Thymus (tissue), 11 donors: ENCODE measurements around the gene JTB. TPM values are rescaled to one million over a fixed set of nuclear protein-coding genes. Genes with fewer than 3 reads are reported as not detected.

Experiments used
- DNase-seq, 9 donors: peaks; one replicate each; pipeline ENCODE4 v3.0.0-alpha.2; 2013; ENCODE audit warnings: low spot score in 9 of 9, low read depth in 6 of 9, missing footprints in 1 of 9
- H3K27ac ChIP-seq, 2 donors: one replicate each; pipeline ENCODE4 v1.5.1; 2013; ENCODE audit warnings: control low read depth in 1 of 2, low read depth in 1 of 2, low read length in 1 of 2, mild to moderate bottlenecking in 1 of 2, moderate library complexity in 1 of 2
- H3K27me3 ChIP-seq, 2 donors: one replicate each; pipeline ENCODE4 v1.5.1; 2013; ENCODE audit warnings: low read length in 1 of 2; ENCODE audit not compliant: control insufficient read depth in 2 of 2, insufficient read depth in 1 of 2
- H3K36me3 ChIP-seq, 2 donors: one replicate each; pipeline ENCODE4 v1.5.1; 2013; ENCODE audit warnings: low read length in 1 of 2, mild to moderate bottlenecking in 1 of 2, moderate library complexity in 1 of 2; ENCODE audit not compliant: control insufficient read depth in 2 of 2, insufficient read depth in 2 of 2
- H3K4me1 ChIP-seq, 2 donors: one replicate each; pipeline ENCODE4 v1.5.1; 2013; ENCODE audit warnings: low read length in 2 of 2; ENCODE audit not compliant: control insufficient read depth in 2 of 2, insufficient read depth in 2 of 2
- H3K4me3 ChIP-seq, 2 donors: one replicate each; pipeline ENCODE4 v1.5.1; 2013; ENCODE audit warnings: low read length in 2 of 2, control low read depth in 1 of 2, mild to moderate bottlenecking in 1 of 2
- H3K9me3 ChIP-seq, 2 donors: one replicate each; pipeline ENCODE4 v1.5.1; 2013; ENCODE audit warnings: low read length in 1 of 2, mild to moderate bottlenecking in 1 of 2; ENCODE audit not compliant: control insufficient read depth in 2 of 2, insufficient read depth in 1 of 2
- WGBS: extraction: QIAGEN DNeasy Blood & Tissue Kit; methylation state at CpG from one replicate; pipeline ENCODE4 v1.1.7; 2013; 5-methylcytosine and 5-hydroxymethylcytosine counted together
- polyA plus RNA-seq: library from polyadenylated mRNA; stranded (reverse); fragments of 200-250 nt; gene quantifications from one replicate; pipeline ENCODE4 v1.2.3, GENCODE V29; 2013
- total RNA-seq: library from RNA; stranded (reverse); fragments of 120-200 nt; gene quantifications from one replicate; pipeline ENCODE4 v1.2.4, GENCODE V29; 2013
- donor health status: healthy.

Gene JTB
- total and polyA plus RNA-seq, 2 donors = 134 to 180 TPM

GRCh38 chr1:153941826-153942725 lies 35.4 kb downstream of the JTB start:
- DNase-seq = no peak
- Histone ChIP-seq H3K9me3 (no peaks in the 10 kb centered on the region), H3K27ac (no peak overlapping the region), H3K4me1 (peaks cover 11 to 24% of the 10 kb centered on the region in 2 donors), H3K4me3 (no peak overlapping the region), H3K36me3 (peaks cover 50 to 62% of the 10 kb centered on the region in 2 donors), H3K27me3 (no peaks in the 10 kb centered on the region)
- WGBS = 96% methylated on average over 34 of the region's 34 CpGs

- Histone ChIP-seq H3K4me3 (no peak overlapping the region), H3K9me3 (no peaks in the 10 kb centered on the region), H3K27ac (no peak overlapping the region), H3K36me3 (peaks cover 63 to 76% of the 10 kb centered on the region in 2 donors), H3K27me3 (no peaks in the 10 kb centered on the region), H3K4me1 (peaks cover 11 to 19% of the 10 kb centered on the region in 2 donors)
- WGBS = over 99% methylated on average over 8 of the region's 8 CpGs
- no peak for DNase-seq
These were observed 36.7 kb downstream of the JTB start for GRCh38 chr1:153940756-153941155.

DNA sequence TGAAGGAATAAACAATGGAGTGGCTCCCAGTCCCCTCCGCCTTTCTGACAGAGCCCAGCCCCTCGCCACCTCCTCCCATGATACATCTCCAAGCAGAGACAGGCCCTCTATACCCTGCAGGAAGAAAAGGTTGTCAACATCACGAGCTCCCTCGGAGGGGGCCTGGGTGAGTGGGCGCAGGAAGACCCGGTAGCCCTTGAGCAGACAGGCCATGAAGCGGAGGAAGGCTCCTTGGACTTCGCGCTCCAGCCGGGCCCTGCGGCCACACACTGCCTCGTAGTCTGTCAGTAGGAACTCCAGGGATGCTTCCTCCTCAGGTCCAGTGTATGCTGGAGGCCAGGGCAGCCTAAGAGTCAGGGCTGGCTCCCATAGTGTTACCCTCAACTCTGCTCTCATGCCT lies 38.0 kb downstream of the JTB start:
- Histone ChIP-seq H3K4me1 (peaks cover 5 to 8% of the 10 kb centered on the region in 2 donors), H3K27ac (no peak overlapping the region), H3K27me3 (no peaks in the 10 kb centered on the region), H3K9me3 (no peaks in the 10 kb centered on the region), H3K4me3 (no peak overlapping the region), H3K36me3 (peaks cover 73 to 86% of the 10 kb centered on the region in 2 donors)
- 99% methylated on average over 12 of the region's 12 CpGs for WGBS
- DNase-seq = no peak

DNA sequence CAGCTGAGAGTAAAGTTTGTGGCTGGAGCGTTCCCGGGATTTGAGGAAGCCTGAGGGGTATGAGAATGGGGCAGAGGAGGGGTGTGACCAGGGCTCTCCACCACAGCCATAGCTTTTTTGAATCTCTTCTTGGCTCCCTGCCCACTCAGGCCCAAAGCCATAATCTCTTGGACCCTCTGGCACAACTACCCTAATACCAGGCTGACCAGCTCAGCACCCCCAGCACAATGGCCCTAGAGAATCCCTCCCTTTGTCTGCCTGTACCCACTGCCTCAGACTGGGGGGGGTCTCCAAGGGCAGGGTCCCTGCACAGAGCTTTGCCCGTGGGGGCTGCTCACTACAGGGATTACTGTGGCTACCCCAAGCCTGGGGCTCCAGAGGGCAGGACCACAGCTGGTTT lies 38.5 kb downstream of the JTB start:
- H3K36me3 ChIP-seq = peaks cover 77 to 87% of the 10 kb centered on the region in 2 donors
- H3K27me3 ChIP-seq = no peaks in the 10 kb centered on the region
- H3K4me3 ChIP-seq = no peak overlapping the region
- no peaks in the 10 kb centered on the region for H3K9me3 ChIP-seq
- H3K4me1 ChIP-seq = peaks cover under 1 to 4% of the 10 kb centered on the region in 2 donors
- WGBS = over 99% methylated on average over 3 of the region's 3 CpGs
- no peak overlapping the region for H3K27ac ChIP-seq
- DNase-seq = no peak

- no peak overlapping the region for H3K4me3 ChIP-seq
- no peak overlapping the region for H3K27ac ChIP-seq
- H3K27me3 ChIP-seq = no peaks in the 10 kb centered on the region
- DNase-seq = no peak
- H3K4me1 ChIP-seq = no peaks in the 10 kb centered on the region
- WGBS = 98% methylated on average over 10 of the region's 10 CpGs
- no peaks in the 10 kb centered on the region for H3K9me3 ChIP-seq
- peaks cover 83 to 88% of the 10 kb centered on the region in 2 donors for H3K36me3 ChIP-seq
These were observed 40.1 kb downstream of the JTB start for GRCh38 chr1:153937331-153937730.

- 98% methylated on average over 12 of the region's 12 CpGs for WGBS
- H3K27ac ChIP-seq = no peak overlapping the region
These were observed 41.3 kb downstream of the JTB start for GRCh38 chr1:153936011-153936802.

GRCh38 chr1:153934746-153935145 lies 42.7 kb downstream of the JTB start:
- 99% methylated on average over 9 of the region's 9 CpGs for WGBS
- no peak overlapping the region for H3K4me3 ChIP-seq
- DNase-seq = no peak
- H3K27me3 ChIP-seq = no peaks in the 10 kb centered on the region
- no peaks in the 10 kb centered on the region for H3K4me1 ChIP-seq
- H3K36me3 ChIP-seq = peaks cover 74 to 84% of the 10 kb centered on the region in 2 donors
- H3K27ac ChIP-seq = no peak overlapping the region
- H3K9me3 ChIP-seq = no peaks in the 10 kb centered on the region

More at GRCh38 chr1:153936011-153936802, 41.3 kb downstream of the JTB start:
- no peak for DNase-seq
- H3K36me3 ChIP-seq = peaks cover 79 to 84% of the 10 kb centered on the region in 2 donors
- no peaks in the 10 kb centered on the region for H3K9me3 ChIP-seq
- no peak overlapping the region for H3K4me3 ChIP-seq
- H3K27me3 ChIP-seq = no peaks in the 10 kb centered on the region
- no peaks in the 10 kb centered on the region for H3K4me1 ChIP-seq

GRCh38 chr1:153933955-153934354 lies 43.5 kb downstream of the JTB start:
- no peak for DNase-seq
- no peaks in the 10 kb centered on the region for H3K27me3 ChIP-seq
- H3K36me3 ChIP-seq = peaks cover 74 to 84% of the 10 kb centered on the region in 2 donors
- no peaks in the 10 kb centered on the region for H3K9me3 ChIP-seq
- no peaks in the 10 kb centered on the region for H3K4me1 ChIP-seq
- WGBS = 98% methylated on average over 11 of the region's 11 CpGs
- no peak overlapping the region for H3K4me3 ChIP-seq
- H3K27ac ChIP-seq = no peak overlapping the region

GRCh38 chr1:153933430-153933829 lies 44.0 kb downstream of the JTB start:
- no peaks in the 10 kb centered on the region for H3K9me3 ChIP-seq
- 97% methylated on average over 14 of the region's 14 CpGs for WGBS
- H3K36me3 ChIP-seq = peaks cover 74 to 82% of the 10 kb centered on the region in 2 donors
- H3K27ac ChIP-seq = no peak overlapping the region
- no peak overlapping the region for H3K4me3 ChIP-seq
- H3K27me3 ChIP-seq = no peaks in the 10 kb centered on the region
- DNase-seq = no peak
- no peaks in the 10 kb centered on the region for H3K4me1 ChIP-seq
